HEK293 (cell line): ENCODE measurements around the gene INO80.

ENCODE experiments used
- GLIS1 ChIP-seq: fragments of 450-650 bp; formaldehyde crosslinking; IDR thresholded peaks from 2 replicates; pipeline ENCODE4 v1.5.1; 2016; ENCODE audit warnings: missing biosample characterization, missing genetic modification characterization
- KLF10 ChIP-seq: fragments of 450-650 bp; IDR thresholded peaks from 2 replicates; pipeline ENCODE4 v1.5.1; 2018; ENCODE audit warnings: missing biosample characterization, mild to moderate bottlenecking, missing genetic modification characterization
- KLF9 ChIP-seq: fragments of 450-650 bp; formaldehyde crosslinking; IDR thresholded peaks from 2 replicates; pipeline ENCODE4 v1.5.1; 2016; ENCODE audit warnings: missing biosample characterization, missing genetic modification characterization, low read depth
- ZNF24 ChIP-seq: fragments of 450-650 bp; formaldehyde crosslinking; IDR thresholded peaks from 2 replicates; pipeline ENCODE4 v1.5.1; 2016; ENCODE audit warnings: missing biosample characterization, missing genetic modification characterization
- ZNF366 ChIP-seq: fragments of 450-650 bp; formaldehyde crosslinking; conservative IDR thresholded peaks from 2 replicates; pipeline ENCODE4 v1.5.1; 2016; ENCODE audit warnings: missing biosample characterization, missing genetic modification characterization
- ZNF629 ChIP-seq: fragments of 450-650 bp; formaldehyde crosslinking; IDR thresholded peaks from 2 replicates; pipeline ENCODE4 v1.5.1; 2017; ENCODE audit warnings: missing biosample characterization, missing genetic modification characterization
- ZNF677 ChIP-seq: fragments of 450-650 bp; IDR thresholded peaks from 2 replicates; pipeline ENCODE4 v1.5.0; 2018; ENCODE audit warnings: missing biosample characterization, mild to moderate bottlenecking, missing genetic modification characterization, moderate library complexity
- TF ChIP-seq, protein P1 (sequence below): fragments of 450-650 bp; formaldehyde crosslinking; IDR thresholded peaks from 2 replicates; pipeline ENCODE4 v1.5.1; 2016; ENCODE audit warnings: missing biosample characterization, missing genetic modification characterization
- TF ChIP-seq, protein P2 (sequence below): fragments of 450-650 bp; formaldehyde crosslinking; conservative IDR thresholded peaks from 2 replicates; pipeline ENCODE4 v1.5.1; 2016; ENCODE audit warnings: low read depth, missing biosample characterization, missing genetic modification characterization
- TF ChIP-seq, protein P3 (sequence below): fragments of 450-650 bp; formaldehyde crosslinking; IDR thresholded peaks from 2 replicates; pipeline ENCODE4 v1.5.1; 2016; ENCODE audit warnings: missing biosample characterization, missing genetic modification characterization
- TF ChIP-seq, protein P4 (sequence below): fragments of 450-650 bp; formaldehyde crosslinking; IDR thresholded peaks from 2 replicates; pipeline ENCODE4 v1.5.1; 2016; ENCODE audit warnings: missing biosample characterization, missing genetic modification characterization

DNA sequence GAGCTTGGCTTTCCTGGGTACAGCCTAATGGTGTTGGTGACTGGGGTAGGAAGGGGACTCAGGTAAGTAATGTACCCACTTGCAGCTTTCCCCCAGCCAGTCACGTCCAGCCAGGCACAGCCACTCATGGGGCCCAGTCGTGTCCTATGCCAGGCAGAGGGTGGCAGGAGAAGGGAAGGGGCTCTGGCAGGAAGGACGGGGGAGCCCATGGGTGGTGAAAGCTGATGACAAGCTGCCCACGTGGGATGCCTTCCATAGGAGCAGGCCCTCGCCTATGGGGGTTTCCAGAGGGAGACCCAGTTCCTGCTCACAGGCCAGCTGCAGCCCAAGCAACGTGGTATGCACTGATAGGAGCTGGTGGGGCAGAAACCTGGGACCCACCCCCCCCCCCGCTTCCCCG lies 152.1 kb downstream of the INO80 start:
- TF ChIP-seq KLF9 (tag by site-specific recombination) (no peak), ZNF629 (tag by site-specific recombination) (no peak), KLF10 (tag by site-specific recombination) (no peak), ZNF677 (no peak), ZNF24 (tag by site-specific recombination) (no peak), ZNF366 (no peak), GLIS1 (tag by site-specific recombination) (no peak)
- TF ChIP-seq, protein P1, sequence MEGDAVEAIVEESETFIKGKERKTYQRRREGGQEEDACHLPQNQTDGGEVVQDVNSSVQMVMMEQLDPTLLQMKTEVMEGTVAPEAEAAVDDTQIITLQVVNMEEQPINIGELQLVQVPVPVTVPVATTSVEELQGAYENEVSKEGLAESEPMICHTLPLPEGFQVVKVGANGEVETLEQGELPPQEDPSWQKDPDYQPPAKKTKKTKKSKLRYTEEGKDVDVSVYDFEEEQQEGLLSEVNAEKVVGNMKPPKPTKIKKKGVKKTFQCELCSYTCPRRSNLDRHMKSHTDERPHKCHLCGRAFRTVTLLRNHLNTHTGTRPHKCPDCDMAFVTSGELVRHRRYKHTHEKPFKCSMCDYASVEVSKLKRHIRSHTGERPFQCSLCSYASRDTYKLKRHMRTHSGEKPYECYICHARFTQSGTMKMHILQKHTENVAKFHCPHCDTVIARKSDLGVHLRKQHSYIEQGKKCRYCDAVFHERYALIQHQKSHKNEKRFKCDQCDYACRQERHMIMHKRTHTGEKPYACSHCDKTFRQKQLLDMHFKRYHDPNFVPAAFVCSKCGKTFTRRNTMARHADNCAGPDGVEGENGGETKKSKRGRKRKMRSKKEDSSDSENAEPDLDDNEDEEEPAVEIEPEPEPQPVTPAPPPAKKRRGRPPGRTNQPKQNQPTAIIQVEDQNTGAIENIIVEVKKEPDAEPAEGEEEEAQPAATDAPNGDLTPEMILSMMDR (tag by site-specific recombination) = no peak
- TF ChIP-seq, protein P2, sequence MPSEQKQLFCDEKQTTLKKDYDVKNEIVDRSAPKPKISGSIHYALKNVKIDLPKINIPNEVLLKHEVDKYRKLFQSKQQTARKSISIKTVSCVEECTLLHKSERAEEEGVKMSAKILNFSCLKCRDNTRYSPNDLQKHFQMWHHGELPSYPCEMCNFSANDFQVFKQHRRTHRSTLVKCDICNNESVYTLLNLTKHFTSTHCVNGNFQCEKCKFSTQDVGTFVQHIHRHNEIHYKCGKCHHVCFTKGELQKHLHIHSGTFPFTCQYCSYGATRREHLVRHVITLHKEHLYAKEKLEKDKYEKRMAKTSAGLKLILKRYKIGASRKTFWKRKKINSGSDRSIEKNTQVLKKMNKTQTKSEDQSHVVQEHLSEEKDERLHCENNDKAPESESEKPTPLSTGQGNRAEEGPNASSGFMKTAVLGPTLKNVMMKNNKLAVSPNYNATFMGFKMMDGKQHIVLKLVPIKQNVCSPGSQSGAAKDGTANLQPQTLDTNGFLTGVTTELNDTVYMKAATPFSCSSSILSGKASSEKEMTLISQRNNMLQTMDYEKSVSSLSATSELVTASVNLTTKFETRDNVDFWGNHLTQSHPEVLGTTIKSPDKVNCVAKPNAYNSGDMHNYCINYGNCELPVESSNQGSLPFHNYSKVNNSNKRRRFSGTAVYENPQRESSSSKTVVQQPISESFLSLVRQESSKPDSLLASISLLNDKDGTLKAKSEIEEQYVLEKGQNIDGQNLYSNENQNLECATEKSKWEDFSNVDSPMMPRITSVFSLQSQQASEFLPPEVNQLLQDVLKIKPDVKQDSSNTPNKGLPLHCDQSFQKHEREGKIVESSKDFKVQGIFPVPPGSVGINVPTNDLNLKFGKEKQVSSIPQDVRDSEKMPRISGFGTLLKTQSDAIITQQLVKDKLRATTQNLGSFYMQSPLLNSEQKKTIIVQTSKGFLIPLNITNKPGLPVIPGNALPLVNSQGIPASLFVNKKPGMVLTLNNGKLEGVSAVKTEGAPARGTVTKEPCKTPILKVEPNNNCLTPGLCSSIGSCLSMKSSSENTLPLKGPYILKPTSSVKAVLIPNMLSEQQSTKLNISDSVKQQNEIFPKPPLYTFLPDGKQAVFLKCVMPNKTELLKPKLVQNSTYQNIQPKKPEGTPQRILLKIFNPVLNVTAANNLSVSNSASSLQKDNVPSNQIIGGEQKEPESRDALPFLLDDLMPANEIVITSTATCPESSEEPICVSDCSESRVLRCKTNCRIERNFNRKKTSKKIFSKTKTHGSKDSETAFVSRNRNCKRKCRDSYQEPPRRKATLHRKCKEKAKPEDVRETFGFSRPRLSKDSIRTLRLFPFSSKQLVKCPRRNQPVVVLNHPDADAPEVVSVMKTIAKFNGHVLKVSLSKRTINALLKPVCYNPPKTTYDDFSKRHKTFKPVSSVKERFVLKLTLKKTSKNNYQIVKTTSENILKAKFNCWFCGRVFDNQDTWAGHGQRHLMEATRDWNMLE = no peak
- TF ChIP-seq, protein P3, sequence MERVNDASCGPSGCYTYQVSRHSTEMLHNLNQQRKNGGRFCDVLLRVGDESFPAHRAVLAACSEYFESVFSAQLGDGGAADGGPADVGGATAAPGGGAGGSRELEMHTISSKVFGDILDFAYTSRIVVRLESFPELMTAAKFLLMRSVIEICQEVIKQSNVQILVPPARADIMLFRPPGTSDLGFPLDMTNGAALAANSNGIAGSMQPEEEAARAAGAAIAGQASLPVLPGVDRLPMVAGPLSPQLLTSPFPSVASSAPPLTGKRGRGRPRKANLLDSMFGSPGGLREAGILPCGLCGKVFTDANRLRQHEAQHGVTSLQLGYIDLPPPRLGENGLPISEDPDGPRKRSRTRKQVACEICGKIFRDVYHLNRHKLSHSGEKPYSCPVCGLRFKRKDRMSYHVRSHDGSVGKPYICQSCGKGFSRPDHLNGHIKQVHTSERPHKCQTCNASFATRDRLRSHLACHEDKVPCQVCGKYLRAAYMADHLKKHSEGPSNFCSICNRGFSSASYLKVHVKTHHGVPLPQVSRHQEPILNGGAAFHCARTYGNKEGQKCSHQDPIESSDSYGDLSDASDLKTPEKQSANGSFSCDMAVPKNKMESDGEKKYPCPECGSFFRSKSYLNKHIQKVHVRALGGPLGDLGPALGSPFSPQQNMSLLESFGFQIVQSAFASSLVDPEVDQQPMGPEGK = no peak
- TF ChIP-seq, protein P4, sequence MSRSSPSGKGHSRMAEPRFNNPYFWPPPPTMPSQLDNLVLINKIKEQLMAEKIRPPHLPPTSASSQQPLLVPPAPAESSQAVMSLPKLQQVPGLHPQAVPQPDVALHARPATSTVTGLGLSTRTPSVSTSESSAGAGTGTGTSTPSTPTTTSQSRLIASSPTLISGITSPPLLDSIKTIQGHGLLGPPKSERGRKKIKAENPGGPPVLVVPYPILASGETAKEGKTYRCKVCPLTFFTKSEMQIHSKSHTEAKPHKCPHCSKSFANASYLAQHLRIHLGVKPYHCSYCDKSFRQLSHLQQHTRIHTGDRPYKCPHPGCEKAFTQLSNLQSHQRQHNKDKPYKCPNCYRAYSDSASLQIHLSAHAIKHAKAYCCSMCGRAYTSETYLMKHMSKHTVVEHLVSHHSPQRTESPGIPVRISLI = no peak
